Esophagus squamous epithelium (tissue), 5 donors: ENCODE measurements around the gene CCDC159. TPM values are rescaled to one million over a fixed set of nuclear protein-coding genes. Genes with fewer than 3 reads are reported as not detected.
A peak's percentile ranks its signal among the peaks of the same experiment; 100 is the strongest.
"Not testable (repeated sequence)": the region's sequence is repeated elsewhere in the genome, so short reads cannot be mapped to it uniquely, and the experiment has no call there.

Source experiments
- DNase-seq: peaks from one replicate; lab custom pipeline; 2025; lab: John Stamatoyannopoulos, UW
- H3K27ac ChIP-seq, 4 donors: fragments of 200-600 bp; sonication (generic); one replicate each; pipeline ENCODE4 v1.5.1; 2016 to 2019; ENCODE audit warnings: mild to moderate bottlenecking in 1 of 4
- H3K27me3 ChIP-seq, 4 donors: fragments of 200-600 bp; sonication (generic); 1 replicate in 3 of 4; 2 replicates in 1 of 4; pipeline versions ENCODE4 v1.5.1 to v1.6.0; 2017 to 2021; ENCODE audit warnings: antibody characterized with exemption in 1 of 4
- H3K36me3 ChIP-seq, 3 donors: fragments of 200-600 bp; sonication (generic); one replicate each; pipeline ENCODE4 v1.5.1; 2016 to 2019
- H3K4me1 ChIP-seq, 3 donors: fragments of 200-600 bp; sonication (generic); one replicate each; pipeline ENCODE4 v1.5.1; 2017 to 2019
- H3K4me3 ChIP-seq, 4 donors: fragments of 200-600 bp; sonication (generic); 1 replicate in 3 of 4; 2 replicates in 1 of 4; pipeline ENCODE4 v1.5.1; 2016 to 2019; ENCODE audit warnings: mild to moderate bottlenecking in 2 of 4, moderate library complexity in 1 of 4
- H3K9me3 ChIP-seq, 3 donors: fragments of 200-600 bp; sonication (generic); one replicate each; pipeline ENCODE4 v1.5.1; 2016 to 2019
- POLR2A ChIP-seq, 4 donors: fragments of 450-650 bp; IDR thresholded peaks; one replicate each; pipeline ENCODE4 v1.6.1; 2017; ENCODE audit warnings: antibody characterized with exemption in 4 of 4, mild to moderate bottlenecking in 4 of 4, moderate library complexity in 3 of 4
- WGBS, 2 donors: methylation state at CpG; one replicate each; pipeline ENCODE4 v1.1.5; 2018; 5-methylcytosine and 5-hydroxymethylcytosine counted together
- intact Hi-C: fragments of 100-400 bp; cut with DNase I; formaldehyde crosslinking; loops from one replicate; pipeline ENCODE4 v1.15.0; 2022
- total RNA-seq, 4 donors: library from RNA; depleted of rRNA; stranded (reverse); fragments of >200 nt; gene quantifications; one replicate each; pipeline ENCODE4 v1.1.0, GENCODE V29; 2016
- TF ChIP-seq, protein P1 (sequence below), 6 experiments: fragments of 450-650 bp in 4 of 6; fragments of 200-600 bp in 2 of 6; sonication (generic) in 2 of 6; IDR thresholded peaks; one replicate each; pipeline ENCODE4 v1.5.1; 2016 to 2019; ENCODE audit warnings: antibody characterized with exemption in 6 of 6, mild to moderate bottlenecking in 4 of 6, moderate library complexity in 4 of 6
- donor health status: DM: yes; HTN: yes; CAD: no.

CCDC159 gene
- total RNA-seq, 4 donors from 2014 or later: 5.7 to 17.7 (median 8.0) TPM

DNA sequence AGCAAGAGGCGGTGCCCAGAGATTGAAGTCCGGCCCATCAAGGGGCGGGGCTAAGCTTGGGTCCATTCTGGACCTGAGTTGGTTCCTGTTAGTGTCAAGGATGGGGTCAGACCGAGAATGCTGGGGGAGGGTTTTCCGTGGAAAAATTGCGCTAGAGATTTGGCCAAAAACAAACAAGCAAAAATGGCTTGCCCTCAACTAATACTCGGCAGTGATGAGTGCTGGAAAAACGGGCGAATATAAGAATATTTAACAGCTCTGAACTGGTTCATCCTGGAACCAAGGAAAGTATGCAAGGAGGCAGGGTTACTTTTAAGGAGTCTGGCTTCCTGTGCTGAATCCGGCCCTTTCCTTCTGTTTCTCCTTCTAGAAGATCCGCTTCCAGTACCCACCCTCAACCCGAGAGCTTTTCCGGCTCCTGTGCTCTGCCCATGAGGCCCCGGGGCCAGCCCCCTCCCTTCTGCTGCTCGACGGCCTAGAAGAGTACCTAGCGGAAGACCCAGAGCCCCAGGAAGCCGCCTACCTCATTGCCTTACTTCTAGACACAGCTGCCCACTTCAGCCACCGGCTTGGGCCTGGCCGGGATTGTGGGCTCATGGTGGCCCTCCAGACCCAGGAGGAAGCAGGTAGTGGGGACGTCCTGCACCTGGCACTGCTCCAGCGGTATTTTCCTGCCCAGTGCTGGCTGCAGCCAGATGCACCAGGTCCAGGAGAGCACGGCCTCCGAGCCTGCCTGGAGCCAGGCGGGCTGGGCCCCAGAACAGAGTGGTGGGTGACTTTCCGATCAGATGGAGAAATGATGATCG lies 29.0 kb downstream of the CCDC159 start:
- peaks cover 25 to 55% (median 44%) of the 10 kb centered on the region in 3 donors for H3K4me1 ChIP-seq
- no peak for DNase-seq

DNA sequence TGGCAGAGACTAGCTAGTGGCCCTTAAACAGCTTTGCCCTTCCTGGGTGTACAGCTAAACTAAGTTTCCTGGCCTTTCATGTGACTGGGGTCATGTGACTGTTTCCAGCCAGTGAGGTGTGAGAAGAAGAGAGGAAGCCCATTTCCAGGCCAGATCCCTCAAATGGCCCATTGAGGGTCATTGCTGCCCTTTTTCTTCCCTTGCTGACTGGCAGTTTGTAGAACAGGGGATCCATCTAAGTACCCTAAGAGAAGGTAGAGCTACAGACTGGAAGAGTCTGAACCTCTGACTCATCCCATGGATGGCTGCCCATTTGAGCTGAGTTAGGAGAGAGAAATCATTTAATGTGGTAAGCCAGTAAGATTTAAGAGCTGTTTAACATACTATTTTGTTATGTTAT lies 30.9 kb downstream of the CCDC159 start:
- TF ChIP-seq POLR2A (IDR thresholded peaks at IDR 0.05): no peak
- TF ChIP-seq, protein P1, sequence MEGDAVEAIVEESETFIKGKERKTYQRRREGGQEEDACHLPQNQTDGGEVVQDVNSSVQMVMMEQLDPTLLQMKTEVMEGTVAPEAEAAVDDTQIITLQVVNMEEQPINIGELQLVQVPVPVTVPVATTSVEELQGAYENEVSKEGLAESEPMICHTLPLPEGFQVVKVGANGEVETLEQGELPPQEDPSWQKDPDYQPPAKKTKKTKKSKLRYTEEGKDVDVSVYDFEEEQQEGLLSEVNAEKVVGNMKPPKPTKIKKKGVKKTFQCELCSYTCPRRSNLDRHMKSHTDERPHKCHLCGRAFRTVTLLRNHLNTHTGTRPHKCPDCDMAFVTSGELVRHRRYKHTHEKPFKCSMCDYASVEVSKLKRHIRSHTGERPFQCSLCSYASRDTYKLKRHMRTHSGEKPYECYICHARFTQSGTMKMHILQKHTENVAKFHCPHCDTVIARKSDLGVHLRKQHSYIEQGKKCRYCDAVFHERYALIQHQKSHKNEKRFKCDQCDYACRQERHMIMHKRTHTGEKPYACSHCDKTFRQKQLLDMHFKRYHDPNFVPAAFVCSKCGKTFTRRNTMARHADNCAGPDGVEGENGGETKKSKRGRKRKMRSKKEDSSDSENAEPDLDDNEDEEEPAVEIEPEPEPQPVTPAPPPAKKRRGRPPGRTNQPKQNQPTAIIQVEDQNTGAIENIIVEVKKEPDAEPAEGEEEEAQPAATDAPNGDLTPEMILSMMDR (IDR thresholded peaks at IDR 0.05): no peak
- DNase-seq: no peak
- Histone ChIP-seq H3K36me3 (no peaks in the 10 kb centered on the region), H3K4me3 (no peak overlapping the region), H3K27ac (peak overlapping the region; percentile 44 to 73 (median 62)), H3K27me3 (peaks cover 0 to 8% (median 0%) of the 10 kb centered on the region in 4 donors), H3K9me3 (no peaks in the 10 kb centered on the region), H3K4me1 (peaks cover 34 to 73% (median 56%) of the 10 kb centered on the region in 3 donors)
- intact Hi-C loops: no loop called here

More for the DNA sequence above, 29.0 kb downstream of the CCDC159 start:
- Histone ChIP-seq H3K27ac (peak overlapping the region; percentile 95 to 99 (median 96)), H3K27me3 (no peaks in the 10 kb centered on the region), H3K36me3 (no peaks in the 10 kb centered on the region), H3K4me3 (peak overlapping the region; percentile 56 to 86 (median 64)), H3K9me3 (no peaks in the 10 kb centered on the region)
- TF ChIP-seq, protein P1 (IDR thresholded peaks at IDR 0.05): no peak
- TF ChIP-seq POLR2A (IDR thresholded peaks at IDR 0.05): peak in 2 of 4 donors; percentile 25 to 76
- intact Hi-C loops: no loop called here
- 5 to 7% methylated on average over 13 to 24 of the region's 27 CpGs for whole genome bisulfite sequencing, 2 donors

DNA sequence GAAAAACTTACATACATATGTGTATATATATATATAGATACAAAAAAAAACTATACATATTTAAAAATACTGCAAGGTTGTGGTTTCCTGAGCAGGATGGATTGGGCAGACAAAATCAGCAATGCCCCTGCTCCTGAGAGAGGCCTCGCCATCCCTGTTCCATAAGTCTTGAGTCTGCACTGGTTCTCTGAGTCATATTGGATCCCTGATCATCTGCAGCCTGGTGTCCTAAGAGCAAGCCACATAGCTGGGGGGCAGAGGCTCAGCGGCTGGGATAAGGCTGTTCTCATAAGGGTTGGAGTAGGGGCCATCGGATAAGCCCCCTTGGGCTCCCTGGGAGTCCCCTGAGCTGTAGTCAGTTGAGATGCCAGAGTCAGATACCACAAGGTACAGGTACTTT lies 31.4 kb downstream of the CCDC159 start:
- DNase-seq: no peak
- WGBS, 2 donors: 68 to 78% methylated on average over 2 to 3 of the region's 3 CpGs
- H3K9me3 ChIP-seq: no peaks in the 10 kb centered on the region

DNA sequence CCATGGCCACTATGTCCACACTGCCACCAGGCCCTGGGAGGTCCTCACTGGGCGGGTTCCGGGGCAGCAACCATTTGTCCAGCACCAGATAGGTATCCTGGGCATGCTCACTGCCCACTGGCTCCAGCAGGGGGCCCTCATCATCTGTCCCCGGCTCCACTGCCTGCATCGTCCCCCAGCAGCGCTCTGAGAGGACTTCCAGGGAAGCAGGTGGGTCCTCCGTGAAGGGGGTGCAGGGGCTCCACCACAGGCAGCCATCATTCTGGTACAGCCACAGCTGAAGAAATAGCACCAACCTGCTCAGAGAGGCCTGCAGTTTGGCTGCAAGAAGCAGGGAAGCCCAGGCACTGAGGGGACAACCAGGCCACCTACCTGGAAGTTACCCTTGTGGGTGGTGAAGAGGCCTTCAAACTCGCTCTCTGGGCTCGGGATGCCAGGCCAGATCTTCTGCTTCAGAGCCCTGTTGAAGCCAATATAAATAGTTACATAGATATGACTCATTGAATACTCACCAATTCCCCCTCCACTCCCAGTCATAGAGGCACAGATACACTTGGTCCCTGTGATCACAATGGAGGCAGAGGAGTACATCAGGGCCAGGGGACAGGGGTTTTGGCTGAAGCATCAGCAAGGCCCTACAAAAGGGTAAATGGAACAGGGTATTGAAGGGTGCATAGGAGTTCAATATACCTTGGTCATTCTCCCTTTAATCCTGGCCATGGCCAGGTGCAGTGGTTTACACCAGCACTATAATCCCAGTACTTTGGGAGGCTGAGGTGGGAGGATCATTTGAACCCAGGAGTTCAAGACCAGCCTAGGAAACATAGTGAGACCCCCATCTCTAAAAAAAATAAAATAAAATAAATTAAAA lies 32.2 kb downstream of the CCDC159 start:
- peak overlapping the region; percentile 21 to 73 (median 55) for H3K27ac ChIP-seq
- WGBS, 2 donors: 20% methylated on average over 1 to 2 of the region's 8 CpGs
- H3K4me3 ChIP-seq: no peak overlapping the region
- no peaks in the 10 kb centered on the region for H3K9me3 ChIP-seq
- DNase-seq: no peak
- intact Hi-C loops: no loop called here
- H3K4me1 ChIP-seq: peaks cover 41 to 84% (median 69%) of the 10 kb centered on the region in 3 donors
- no peak for TF ChIP-seq POLR2A (IDR thresholded peaks at IDR 0.05)
- TF ChIP-seq, protein P1 (IDR thresholded peaks at IDR 0.05): peak in 5 of 6 experiments; percentile 11 to 48 (median 31)
- no peaks in the 10 kb centered on the region for H3K36me3 ChIP-seq
- H3K27me3 ChIP-seq: peaks cover 0 to 21% (median 2%) of the 10 kb centered on the region in 4 donors

More for the DNA sequence above, 31.4 kb downstream of the CCDC159 start:
- Histone ChIP-seq H3K27me3 (peaks cover 0 to 13% (median 1%) of the 10 kb centered on the region in 4 donors), H3K36me3 (no peaks in the 10 kb centered on the region), H3K4me1 (peaks cover 35 to 78% (median 61%) of the 10 kb centered on the region in 3 donors), H3K4me3 (no peak overlapping the region), H3K27ac (peak overlapping the region; percentile 42 to 73 (median 55))
- no peak for TF ChIP-seq POLR2A (IDR thresholded peaks at IDR 0.05)
- TF ChIP-seq, protein P1 (IDR thresholded peaks at IDR 0.05): no peak
- intact Hi-C loops: no loop called here

GRCh38 chr19:11379269-11379845 lies 33.0 kb downstream of the CCDC159 start:
- H3K9me3 ChIP-seq, H3K4me3 ChIP-seq, H3K36me3 ChIP-seq, H3K27ac ChIP-seq, intact Hi-C loops, DNase-seq: not testable (repeated sequence)
- Histone ChIP-seq H3K27me3 (peaks cover 0 to 30% (median 2%) of the 10 kb centered on the region in 4 donors), H3K4me1 (peaks cover 39 to 84% (median 69%) of the 10 kb centered on the region in 3 donors)
- 75 to 90% methylated on average over 10 to 14 of the region's 14 CpGs for WGBS, 2 donors
